HG02840 (cell line): ENCODE measurements around the gene TIAL1.

Experiments
- ATAC-seq: cut with Tn5 transposase; IDR thresholded peaks from one replicate; pipeline ENCODE4 v1.9.1; 2021; ENCODE audit warnings: mild to moderate bottlenecking, moderate library complexity, moderate number of reproducible peaks; ENCODE audit not compliant: unreplicated experiment, low FRiP score

TIAL1 gene

DNA sequence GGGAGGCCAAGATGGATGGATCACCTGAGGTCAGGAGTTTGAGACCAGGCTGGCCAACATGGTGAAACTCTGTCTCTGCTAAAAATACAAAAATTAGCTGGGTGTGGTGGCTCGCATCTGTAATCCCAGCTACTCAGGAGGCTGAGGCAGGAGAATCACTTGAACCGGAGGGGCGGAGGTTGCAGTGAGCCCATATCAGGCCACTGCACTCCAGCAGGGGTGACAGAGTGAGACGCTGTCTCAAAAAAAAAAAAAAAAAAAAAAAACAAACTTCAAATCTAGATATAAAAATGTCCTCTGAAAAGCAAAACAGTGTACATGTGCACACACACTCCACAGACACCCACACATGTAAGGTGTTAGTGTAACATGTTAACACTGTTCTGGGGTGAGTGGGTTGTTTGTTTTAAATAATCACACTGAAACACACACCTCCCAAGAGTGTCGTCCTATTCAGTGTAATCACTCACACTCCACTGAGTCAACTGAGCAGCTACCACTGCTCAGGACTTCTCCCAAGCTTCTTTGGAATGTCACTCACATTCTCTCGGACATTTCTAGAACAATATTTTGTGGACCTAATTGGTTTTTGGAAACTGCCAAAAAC lies 41.5 kb downstream of the TIAL1 start:
- ATAC-seq: no peak

DNA sequence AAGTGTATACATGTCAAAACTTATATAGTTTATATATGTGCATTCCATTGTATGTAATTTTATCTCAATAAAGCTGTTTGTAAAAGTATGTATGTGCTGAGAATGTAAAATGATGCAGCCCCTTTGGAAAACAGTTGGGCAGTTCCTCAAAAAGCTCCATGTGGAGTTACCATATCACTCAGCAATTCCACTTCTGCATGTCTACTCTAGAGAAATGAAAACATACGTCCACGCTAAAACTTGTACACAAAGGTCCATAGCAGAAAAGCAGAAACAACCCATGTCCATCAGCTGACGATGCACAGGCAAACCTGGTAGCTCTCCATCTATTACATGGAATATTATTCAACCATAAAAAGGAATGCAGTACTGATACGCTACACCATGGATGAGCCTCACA lies 45.9 kb downstream of the TIAL1 start:
- ATAC-seq: no peak

- ATAC-seq: no peak
Measured at GRCh38 chr10:119549247-119549999, 47.3 kb downstream of the TIAL1 start.

GRCh38 chr10:119546009-119546408 lies 50.8 kb downstream of the TIAL1 start:
- ATAC-seq: no peak

GRCh38 chr10:119545310-119545709 lies 51.5 kb downstream of the TIAL1 start:
- ATAC-seq: no peak

DNA sequence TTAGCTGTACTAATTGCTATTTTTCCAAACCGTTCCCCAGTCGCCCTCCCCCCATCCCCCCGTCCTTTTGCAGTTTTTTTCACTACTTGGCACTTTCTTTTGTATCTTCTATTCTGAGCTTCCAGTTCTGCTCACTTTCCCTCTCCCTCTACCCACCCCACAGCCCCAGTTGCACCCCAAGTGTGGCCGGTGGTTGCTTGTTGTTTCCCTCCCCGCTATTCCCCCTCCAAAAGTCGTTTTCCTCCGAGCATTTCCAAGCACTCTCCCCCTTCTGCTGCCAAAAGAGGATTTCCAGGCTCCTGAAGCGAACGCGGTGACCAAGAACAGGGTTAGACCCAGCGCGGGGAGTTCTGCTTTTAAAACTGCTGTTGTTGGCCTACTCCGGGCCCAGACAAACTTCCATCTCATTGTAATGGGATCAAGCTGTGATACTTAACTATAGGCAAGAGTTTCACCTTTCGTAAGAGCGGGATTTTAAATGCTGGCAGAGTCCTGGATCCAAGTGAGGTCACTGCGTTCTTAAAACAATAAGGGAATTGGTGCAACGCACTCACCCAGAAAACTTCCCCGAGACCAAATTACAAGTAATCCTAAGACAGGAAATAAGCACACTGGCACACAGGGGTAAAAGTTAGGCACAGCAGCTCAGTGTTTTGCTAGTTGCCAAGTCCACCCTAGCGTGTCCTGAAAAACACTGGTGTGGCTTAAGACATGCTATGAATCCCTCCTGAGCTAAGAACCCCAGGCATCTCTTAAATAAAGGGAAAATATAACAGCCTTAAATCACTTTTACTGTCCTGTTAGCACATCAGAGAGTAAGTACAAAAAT lies 52.7 kb downstream of the TIAL1 start:
- ATAC-seq: no peak

- peak; percentile 41 for ATAC-seq
Measured at GRCh38 chr10:119542988-119543813, 53.6 kb downstream of the TIAL1 start.

- ATAC-seq: peak; percentile 67
Measured at GRCh38 chr10:119542357-119542987, 54.3 kb downstream of the TIAL1 start, which contains the start of gene RGS10. TSS of gene RGS10 (minus strand) at chr10:119542719. CDS start at chr10:119542638, 81 bp downstream.

DNA sequence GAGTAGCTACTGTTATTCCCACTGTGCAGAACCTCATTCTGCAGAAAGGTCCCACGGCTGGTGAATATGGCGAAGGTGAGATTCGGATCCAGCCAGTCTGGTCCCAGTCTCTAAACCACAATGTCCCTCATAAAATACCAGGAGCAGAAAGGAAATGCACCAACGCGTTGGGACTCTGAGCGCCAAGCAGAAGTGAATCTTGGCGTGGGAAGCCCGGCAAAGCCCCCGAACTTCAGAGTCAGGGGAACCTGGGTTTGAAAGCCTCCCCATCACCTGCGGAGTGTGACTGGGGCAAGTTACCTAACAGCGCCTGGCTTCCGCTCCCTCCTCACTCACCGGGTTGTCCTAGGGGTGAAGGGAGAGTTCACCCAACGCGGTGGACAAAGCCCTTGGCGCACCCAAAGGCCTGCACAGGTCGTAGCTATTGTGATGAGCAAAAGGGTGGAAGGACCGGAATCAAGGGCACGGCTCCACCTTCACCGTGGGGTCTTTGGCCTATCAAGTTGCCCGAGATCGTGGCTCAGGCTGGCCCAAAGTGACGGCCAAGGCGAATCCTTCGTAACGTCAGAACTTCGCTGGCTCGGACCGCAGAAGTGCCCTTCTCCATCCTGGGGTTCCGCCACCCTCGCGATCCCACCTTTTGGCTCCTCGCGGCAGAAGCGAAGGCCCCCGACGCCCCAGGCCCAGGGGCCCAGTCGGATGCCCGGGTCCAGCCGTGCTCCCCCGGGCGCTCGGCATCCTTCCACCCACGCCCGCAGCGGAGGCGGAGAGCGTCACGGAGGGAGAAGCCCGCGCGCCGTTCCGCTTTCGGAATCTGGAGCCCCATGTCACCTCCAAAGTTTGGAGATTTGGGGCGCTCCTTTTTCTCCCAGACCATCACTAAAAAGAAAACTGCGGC lies 55.1 kb downstream of the TIAL1 start:
- peak; percentile 14 for ATAC-seq

DNA sequence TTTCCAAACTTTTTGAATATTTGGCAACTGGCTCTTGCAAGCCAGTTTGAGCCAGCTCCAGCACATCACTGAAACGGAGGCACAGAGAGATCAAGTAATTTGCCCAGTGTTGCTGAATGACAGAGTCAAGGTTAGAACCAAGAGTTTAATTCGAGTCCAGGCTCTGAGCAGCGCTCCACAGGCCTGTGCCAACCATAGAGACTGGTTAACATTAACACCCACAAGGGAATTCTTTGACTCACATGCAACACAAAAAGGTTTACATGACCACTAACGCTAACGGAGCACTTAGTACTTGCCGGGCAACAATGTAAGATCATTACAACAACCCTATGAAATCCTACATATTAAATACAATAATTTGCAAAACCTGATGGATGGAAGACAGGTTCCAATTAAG lies 55.7 kb downstream of the TIAL1 start:
- no peak for ATAC-seq

- ATAC-seq: no peak
Measured at GRCh38 chr10:119540038-119540437, 56.7 kb downstream of the TIAL1 start.

GRCh38 chr10:119539359-119539825 lies 57.4 kb downstream of the TIAL1 start:
- no peak for ATAC-seq

GRCh38 chr10:119538632-119539358 lies 58.0 kb downstream of the TIAL1 start:
- no peak for ATAC-seq

- no peak for ATAC-seq
Measured at GRCh38 chr10:119537953-119538630, 58.7 kb downstream of the TIAL1 start.

DNA sequence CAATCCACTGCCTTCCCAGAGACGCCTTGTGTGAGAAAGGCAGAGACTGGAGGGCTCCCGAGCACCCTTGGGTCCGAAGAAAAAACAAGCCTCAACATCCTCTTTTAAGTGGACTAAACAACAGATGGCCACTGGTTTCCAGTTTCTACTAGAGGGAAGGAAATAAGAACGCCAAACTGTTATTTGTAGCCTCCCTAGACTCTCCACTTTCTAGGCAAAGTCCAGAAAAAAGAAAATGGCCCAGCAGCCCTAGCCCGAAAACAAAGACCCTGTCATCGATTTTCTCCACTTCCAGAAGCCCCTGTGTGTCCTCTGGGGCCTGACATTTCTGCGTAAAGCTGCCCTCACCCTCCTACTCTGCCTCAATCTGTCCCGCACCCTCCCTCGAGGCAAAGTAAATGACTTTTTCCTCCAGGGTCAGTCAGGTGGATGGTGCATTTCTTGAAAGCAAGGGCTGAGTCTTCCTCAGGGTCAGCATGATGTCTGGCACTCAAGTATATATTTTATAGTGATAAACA lies 60.2 kb downstream of the TIAL1 start:
- no peak for ATAC-seq

GRCh38 chr10:119535837-119536507 lies 60.8 kb downstream of the TIAL1 start:
- ATAC-seq: no peak

DNA sequence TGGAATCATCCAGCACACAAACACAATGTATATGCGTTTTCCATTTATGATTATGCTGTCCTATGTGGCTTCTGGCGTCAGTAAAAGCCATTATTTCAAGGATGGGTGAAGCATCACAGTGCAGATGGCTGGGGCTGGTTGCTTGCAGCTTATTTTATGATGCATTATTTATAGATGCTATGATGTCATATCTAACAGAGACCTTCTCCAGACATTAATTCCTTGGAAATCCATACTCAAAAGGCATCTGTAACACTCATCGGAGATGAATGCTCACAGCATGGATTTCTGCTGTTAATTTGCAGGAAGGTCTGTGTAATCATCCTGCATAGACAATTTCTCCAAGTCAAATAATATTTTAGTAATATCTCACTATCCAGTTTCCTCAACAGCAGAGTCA lies 61.5 kb downstream of the TIAL1 start:
- ATAC-seq: no peak
